Peyer's patch (tissue), 4 donors: ENCODE data around the gene AKAP13. TPM values are rescaled to one million over a fixed set of nuclear protein-coding genes. Genes with fewer than 3 reads are reported as not detected.
"Not testable (repeated sequence)": the region's sequence is repeated elsewhere in the genome, so short reads cannot be mapped to it uniquely, and the experiment has no call there.

Experiments
- DNase-seq, 3 donors: peaks; one replicate each; pipeline ENCODE4 v3.0.0-alpha.2; 2017 to 2019
- H3K27ac ChIP-seq, 4 donors: fragments of 200-600 bp; sonication (generic); one replicate each; pipeline ENCODE4 v1.5.1; 2016 to 2019
- H3K27me3 ChIP-seq, 2 donors: fragments of 200-600 bp; sonication (generic); one replicate each; pipeline ENCODE4 v1.5.1; 2019
- H3K36me3 ChIP-seq, 3 donors: fragments of 200-600 bp; sonication (generic); one replicate each; pipeline ENCODE4 v1.5.1; 2016 to 2019
- H3K4me1 ChIP-seq, 4 donors: fragments of 200-600 bp; sonication (generic); one replicate each; pipeline ENCODE4 v1.5.1; 2016 to 2019
- H3K4me3 ChIP-seq, 4 donors: fragments of 200-600 bp; sonication (generic); 1 replicate in 3 of 4; 2 replicates in 1 of 4; pipeline ENCODE4 v1.5.1; 2016 to 2019; ENCODE audit warnings: mild to moderate bottlenecking in 1 of 4
- H3K9me3 ChIP-seq, 4 donors: fragments of 200-600 bp; sonication (generic); one replicate each; pipeline ENCODE4 v1.5.1; 2016 to 2019; ENCODE audit warnings: mild to moderate bottlenecking in 1 of 4
- POLR2A ChIP-seq, 2 donors: fragments of 450-650 bp; IDR thresholded peaks; one replicate each; pipeline ENCODE4 v1.5.1; 2017; ENCODE audit warnings: antibody characterized with exemption in 2 of 2, mild to moderate bottlenecking in 2 of 2, moderate library complexity in 2 of 2
- total RNA-seq, 4 donors: library from RNA; depleted of rRNA; stranded (reverse); fragments of >200 nt; gene quantifications; one replicate each; pipeline ENCODE4 v1.1.0, GENCODE V29; 2016
- TF ChIP-seq, protein P1 (sequence below), 6 experiments: fragments of 450-650 bp in 4 of 6; fragments of 200-600 bp in 2 of 6; sonication (generic) in 1 of 6; IDR thresholded peaks; one replicate each; pipeline ENCODE4 v1.5.1; 2017 to 2019; ENCODE audit warnings: antibody characterized with exemption in 6 of 6, mild to moderate bottlenecking in 3 of 6, moderate library complexity in 1 of 6

Gene AKAP13
- total RNA-seq, 4 donors from 2014 or later: 166 to 742 (median 242) TPM

DNA sequence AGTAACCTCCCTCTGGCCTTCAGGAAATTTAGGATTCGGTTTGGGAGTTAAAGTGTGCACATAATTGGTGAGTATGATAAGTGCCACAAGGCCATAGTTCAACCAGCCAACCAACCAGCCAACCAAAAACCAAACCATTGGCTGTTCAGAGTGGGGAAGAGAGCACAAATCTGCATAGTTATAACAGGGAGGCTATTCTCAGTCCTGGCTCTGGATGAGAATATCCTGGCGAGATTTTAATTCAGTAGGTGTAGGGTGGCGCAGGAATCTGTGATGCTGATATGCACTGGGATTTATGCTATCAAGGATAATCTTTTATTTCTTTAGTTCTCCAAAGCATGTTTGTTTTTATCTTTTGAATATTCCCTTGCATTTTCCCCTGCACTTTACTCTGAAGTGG is 49.1 kb downstream of the AKAP13 start:
- TF ChIP-seq, protein P1, sequence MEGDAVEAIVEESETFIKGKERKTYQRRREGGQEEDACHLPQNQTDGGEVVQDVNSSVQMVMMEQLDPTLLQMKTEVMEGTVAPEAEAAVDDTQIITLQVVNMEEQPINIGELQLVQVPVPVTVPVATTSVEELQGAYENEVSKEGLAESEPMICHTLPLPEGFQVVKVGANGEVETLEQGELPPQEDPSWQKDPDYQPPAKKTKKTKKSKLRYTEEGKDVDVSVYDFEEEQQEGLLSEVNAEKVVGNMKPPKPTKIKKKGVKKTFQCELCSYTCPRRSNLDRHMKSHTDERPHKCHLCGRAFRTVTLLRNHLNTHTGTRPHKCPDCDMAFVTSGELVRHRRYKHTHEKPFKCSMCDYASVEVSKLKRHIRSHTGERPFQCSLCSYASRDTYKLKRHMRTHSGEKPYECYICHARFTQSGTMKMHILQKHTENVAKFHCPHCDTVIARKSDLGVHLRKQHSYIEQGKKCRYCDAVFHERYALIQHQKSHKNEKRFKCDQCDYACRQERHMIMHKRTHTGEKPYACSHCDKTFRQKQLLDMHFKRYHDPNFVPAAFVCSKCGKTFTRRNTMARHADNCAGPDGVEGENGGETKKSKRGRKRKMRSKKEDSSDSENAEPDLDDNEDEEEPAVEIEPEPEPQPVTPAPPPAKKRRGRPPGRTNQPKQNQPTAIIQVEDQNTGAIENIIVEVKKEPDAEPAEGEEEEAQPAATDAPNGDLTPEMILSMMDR (IDR thresholded peaks at IDR 0.05): no peak
- no peak for TF ChIP-seq POLR2A (IDR thresholded peaks at IDR 0.05)
- Histone ChIP-seq H3K4me3 (no peak overlapping the region), H3K4me1 (peaks cover 0 to 4% (median under 1%) of the 10 kb centered on the region in 4 donors), H3K9me3 (no peaks in the 10 kb centered on the region), H3K36me3 (no peaks in the 10 kb centered on the region), H3K27me3 (no peaks in the 10 kb centered on the region), H3K27ac (no peak overlapping the region)
- no peak for DNase-seq

DNA sequence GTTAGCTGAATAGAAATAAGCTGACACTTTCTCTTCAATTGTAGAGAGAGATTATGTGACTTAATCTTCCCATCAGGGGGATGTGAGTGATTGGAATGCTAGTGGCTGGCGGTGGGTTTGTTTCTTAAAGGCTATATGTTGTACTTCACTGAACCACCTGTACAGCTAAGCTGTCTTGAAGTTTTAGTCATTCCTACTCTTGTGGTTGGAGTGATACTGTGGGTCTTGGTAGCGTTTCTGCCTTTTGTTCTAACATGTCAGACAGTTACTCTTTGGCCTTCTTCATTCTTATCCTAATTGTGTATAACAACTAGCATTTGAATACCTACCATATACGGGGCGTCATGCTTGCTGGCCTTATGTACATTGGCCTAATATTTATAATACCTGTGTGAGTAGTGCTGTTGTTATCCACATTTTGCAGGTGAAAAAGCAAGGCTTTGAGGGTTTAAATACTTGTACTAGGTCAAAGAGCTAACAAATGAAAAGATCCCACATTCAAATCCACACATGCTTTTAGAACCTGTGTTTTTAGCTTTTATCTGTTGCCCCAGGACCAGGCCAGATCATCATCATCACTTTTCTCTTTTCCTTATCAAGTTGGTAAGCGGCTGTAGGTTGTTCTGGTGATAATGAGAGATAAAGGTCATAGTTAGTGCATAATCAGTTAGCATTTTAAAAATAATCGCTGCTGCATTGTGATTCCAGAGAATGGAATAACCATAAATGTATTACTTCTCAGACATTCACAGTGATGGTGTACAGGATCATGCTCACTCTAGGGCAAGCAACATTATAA is 50.2 kb downstream of the AKAP13 start:
- H3K27ac ChIP-seq: no peak overlapping the region
- TF ChIP-seq, protein P1 (IDR thresholded peaks at IDR 0.05): no peak
- TF ChIP-seq POLR2A (IDR thresholded peaks at IDR 0.05): no peak
- no peaks in the 10 kb centered on the region for H3K36me3 ChIP-seq
- no peaks in the 10 kb centered on the region for H3K27me3 ChIP-seq
- H3K4me3 ChIP-seq: no peak overlapping the region
- DNase-seq: no peak
- no peaks in the 10 kb centered on the region for H3K9me3 ChIP-seq
- peaks cover 0 to 4% (median 0%) of the 10 kb centered on the region in 4 donors for H3K4me1 ChIP-seq

DNA sequence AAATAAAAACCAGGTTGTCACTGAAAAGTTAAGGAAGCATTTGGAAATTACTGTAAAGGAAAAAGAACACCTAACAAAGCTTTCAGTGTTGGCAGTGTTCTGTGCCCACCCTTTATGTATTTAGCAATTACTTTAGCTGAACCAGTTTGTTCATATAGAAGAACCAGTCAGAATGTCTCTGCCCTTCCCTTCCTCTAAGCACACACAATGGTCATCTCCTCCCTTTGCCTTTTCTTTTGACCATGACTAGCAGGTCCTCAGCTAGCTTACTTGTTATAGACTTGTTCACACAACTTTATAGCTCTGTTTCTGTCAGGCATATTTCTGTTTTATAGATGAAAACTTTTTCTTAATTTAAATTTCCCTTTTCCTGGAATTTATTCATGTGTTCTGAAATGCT is 59.6 kb downstream of the AKAP13 start:
- Histone ChIP-seq H3K27me3 (no peaks in the 10 kb centered on the region), H3K4me3 (no peak overlapping the region), H3K27ac (no peak overlapping the region), H3K36me3 (no peaks in the 10 kb centered on the region), H3K4me1 (peaks cover 0 to 24% (median 6%) of the 10 kb centered on the region in 4 donors), H3K9me3 (no peaks in the 10 kb centered on the region)
- no peak for TF ChIP-seq POLR2A (IDR thresholded peaks at IDR 0.05)
- TF ChIP-seq, protein P1 (IDR thresholded peaks at IDR 0.05): no peak
- no peak for DNase-seq

DNA sequence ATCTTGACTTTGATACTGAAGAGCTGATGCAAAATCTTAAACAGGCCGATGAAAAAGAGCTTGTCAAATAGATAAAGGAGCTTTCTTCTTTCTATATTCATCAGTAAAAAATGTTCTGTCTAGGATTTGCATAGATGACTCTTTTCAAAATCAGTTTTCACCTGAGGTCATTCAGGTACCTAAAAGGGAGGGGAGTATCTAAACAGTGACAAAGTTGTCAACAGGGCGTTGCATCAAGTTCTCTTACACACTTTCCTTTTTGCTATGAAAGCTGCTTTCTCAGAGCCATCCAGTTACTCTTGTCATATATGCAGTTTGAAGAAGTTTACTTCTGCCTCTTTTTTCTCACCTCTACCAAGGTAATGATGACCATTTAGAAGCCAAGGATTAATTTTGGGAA is 60.0 kb downstream of the AKAP13 start:
- DNase-seq: no peak
- Histone ChIP-seq H3K4me3 (no peak overlapping the region), H3K4me1 (peaks cover 0 to 27% (median 6%) of the 10 kb centered on the region in 4 donors), H3K36me3 (no peaks in the 10 kb centered on the region), H3K9me3 (no peaks in the 10 kb centered on the region), H3K27ac (no peak overlapping the region), H3K27me3 (no peaks in the 10 kb centered on the region)
- TF ChIP-seq POLR2A (IDR thresholded peaks at IDR 0.05): no peak
- TF ChIP-seq, protein P1 (IDR thresholded peaks at IDR 0.05): no peak

DNA sequence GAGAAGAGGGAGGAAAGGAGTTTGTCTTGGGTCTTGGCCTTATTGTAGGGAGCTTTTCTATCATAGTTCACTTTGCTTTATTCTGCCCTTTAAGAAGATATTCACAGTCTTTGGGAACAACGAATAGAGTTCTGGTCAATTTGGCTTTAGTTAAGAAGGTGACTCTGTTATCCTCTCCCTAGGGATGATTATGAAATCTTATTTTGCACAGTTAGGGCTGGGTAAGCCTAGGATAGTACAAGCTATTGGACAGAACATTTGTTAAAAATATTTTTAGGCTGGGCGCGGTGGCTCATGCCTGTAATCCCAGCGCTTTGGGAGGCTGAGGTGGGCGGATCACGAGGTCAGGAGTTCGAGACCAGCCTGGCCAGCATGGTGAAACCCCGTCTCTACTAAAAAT is 61.5 kb downstream of the AKAP13 start:
- not testable (repeated sequence) for H3K27ac ChIP-seq, H3K4me3 ChIP-seq
- peaks cover 0 to 27% (median 6%) of the 10 kb centered on the region in 4 donors for H3K4me1 ChIP-seq

DNA sequence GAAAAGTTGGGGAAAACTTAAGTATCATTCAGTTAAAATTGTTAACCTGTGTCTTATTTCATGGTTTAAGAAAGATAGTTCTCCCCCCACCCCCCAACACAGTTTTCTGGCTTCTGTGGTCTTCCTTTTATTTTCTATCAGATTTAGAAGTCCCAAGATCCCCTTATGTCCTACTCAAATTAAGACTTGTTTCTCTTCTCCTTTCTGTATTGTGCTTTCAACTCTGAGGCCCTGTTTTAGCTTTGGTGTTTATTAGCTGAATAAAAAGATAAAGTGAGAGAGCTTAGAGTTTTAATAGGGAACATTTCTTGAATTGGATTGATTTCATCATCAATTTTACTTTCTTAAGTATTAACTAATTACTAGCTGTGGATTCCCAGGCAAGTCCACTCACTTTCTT is 62.6 kb downstream of the AKAP13 start:
- Histone ChIP-seq H3K27me3 (no peaks in the 10 kb centered on the region), H3K4me3 (no peak overlapping the region), H3K4me1 (peaks cover 0 to 27% (median 6%) of the 10 kb centered on the region in 4 donors), H3K9me3 (no peaks in the 10 kb centered on the region), H3K36me3 (no peaks in the 10 kb centered on the region), H3K27ac (no peak overlapping the region)
- DNase-seq: no peak
- TF ChIP-seq, protein P1 (IDR thresholded peaks at IDR 0.05): no peak
- TF ChIP-seq POLR2A (IDR thresholded peaks at IDR 0.05): no peak

More for the DNA sequence above, 61.5 kb downstream of the AKAP13 start:
- not testable (repeated sequence) for H3K27me3 ChIP-seq, H3K36me3 ChIP-seq, H3K9me3 ChIP-seq, DNase-seq
